Stomach (tissue), 4 donors: Measurements from ENCODE around the gene ADGRA1.

Experiments used
- EP300 ChIP-seq: sonication (generic); formaldehyde crosslinking; IDR thresholded peaks from one replicate; pipeline ENCODE4 v1.6.1; 2017; ENCODE audit warnings: antibody characterized with exemption
- POLR2A ChIP-seq, 4 donors: fragments of 450-650 bp; IDR thresholded peaks; one replicate each; pipeline ENCODE4 v1.6.1; 2016; ENCODE audit warnings: antibody characterized with exemption in 4 of 4, control low read depth in 2 of 4, mild to moderate bottlenecking in 1 of 4, moderate library complexity in 1 of 4
- TF ChIP-seq, protein P1 (sequence below), 7 experiments: fragments of 450-650 bp in 4 of 7; fragments of 200-600 bp in 3 of 7; sonication (generic) in 3 of 7; IDR thresholded peaks; one replicate each; pipeline ENCODE4 v1.5.1; 2016 to 2019; ENCODE audit warnings: antibody characterized with exemption in 7 of 7, control low read depth in 2 of 7, mild to moderate bottlenecking in 1 of 7

DNA sequence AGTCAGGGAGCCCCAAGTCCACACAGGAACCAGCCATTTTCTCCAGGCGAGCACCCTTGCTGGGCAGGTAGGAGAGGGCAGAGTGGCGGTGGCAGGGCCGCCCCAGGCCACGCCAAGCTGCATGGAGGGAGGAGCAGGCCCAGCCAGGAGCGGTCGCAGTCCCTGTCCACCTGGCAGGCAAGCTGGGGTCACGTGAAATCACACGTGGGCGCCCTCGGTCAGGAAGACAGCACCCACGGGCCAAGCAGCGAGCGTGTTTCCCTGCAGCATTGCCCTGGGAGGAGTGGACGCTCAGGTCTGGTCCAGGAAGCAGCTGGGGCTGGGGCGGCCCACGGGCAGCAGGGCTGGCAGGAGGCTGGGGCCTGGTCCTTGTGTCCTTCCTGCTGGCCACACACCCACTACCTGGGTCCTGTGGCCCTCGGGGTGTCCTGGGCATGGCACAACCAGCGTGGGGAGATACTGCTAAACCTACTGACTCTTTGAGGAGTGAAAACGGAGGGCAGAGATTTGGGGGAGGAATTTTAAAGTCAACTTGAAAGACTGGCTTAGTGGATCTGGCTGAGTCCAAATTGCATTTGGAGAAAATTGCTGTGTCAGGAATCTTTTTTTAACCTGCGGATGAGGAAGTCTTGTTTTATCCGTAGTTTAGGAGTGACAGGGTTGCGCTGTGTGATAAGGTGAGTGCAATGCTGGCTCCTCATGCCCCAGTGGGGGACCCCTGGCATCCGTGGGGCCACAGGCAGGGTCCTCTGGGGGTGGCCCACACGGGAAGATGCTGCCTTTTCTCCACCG lies 12.2 kb upstream of the ADGRA1 start:
- TF ChIP-seq, protein P1, sequence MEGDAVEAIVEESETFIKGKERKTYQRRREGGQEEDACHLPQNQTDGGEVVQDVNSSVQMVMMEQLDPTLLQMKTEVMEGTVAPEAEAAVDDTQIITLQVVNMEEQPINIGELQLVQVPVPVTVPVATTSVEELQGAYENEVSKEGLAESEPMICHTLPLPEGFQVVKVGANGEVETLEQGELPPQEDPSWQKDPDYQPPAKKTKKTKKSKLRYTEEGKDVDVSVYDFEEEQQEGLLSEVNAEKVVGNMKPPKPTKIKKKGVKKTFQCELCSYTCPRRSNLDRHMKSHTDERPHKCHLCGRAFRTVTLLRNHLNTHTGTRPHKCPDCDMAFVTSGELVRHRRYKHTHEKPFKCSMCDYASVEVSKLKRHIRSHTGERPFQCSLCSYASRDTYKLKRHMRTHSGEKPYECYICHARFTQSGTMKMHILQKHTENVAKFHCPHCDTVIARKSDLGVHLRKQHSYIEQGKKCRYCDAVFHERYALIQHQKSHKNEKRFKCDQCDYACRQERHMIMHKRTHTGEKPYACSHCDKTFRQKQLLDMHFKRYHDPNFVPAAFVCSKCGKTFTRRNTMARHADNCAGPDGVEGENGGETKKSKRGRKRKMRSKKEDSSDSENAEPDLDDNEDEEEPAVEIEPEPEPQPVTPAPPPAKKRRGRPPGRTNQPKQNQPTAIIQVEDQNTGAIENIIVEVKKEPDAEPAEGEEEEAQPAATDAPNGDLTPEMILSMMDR (IDR thresholded peaks at IDR 0.05), result no peak
- TF ChIP-seq POLR2A (IDR thresholded peaks at IDR 0.05) (no peak), EP300 (no peak)
